DOHH2 (cell line): ENCODE measurements around the gene TNFSF9.

Source experiments
- CTCF ChIP-seq: fragments of 200-600 bp; sonication (generic); IDR thresholded peaks from one replicate; pipeline ENCODE4 v1.5.1; 2014; ENCODE audit warnings: antibody characterized with exemption, mild to moderate bottlenecking, low read depth, low read length; ENCODE audit not compliant: poor library complexity, severe bottlenecking
- EZH2phosphoT487 ChIP-seq: fragments of 200-600 bp; sonication (generic); IDR thresholded peaks from 2 replicates; pipeline ENCODE4 v1.6.1; 2017; ENCODE audit warnings: borderline replicate concordance, mild to moderate bottlenecking, antibody characterized with exemption, low read length, moderate library complexity, mixed read lengths

- no peak for TF ChIP-seq CTCF
- TF ChIP-seq EZH2phosphoT487 = no peak
Observed at GRCh38 chr19:6514089-6514488, 16.7 kb upstream of the TNFSF9 start.
